Measurements from ENCODE around the gene CSMD2. TPM values are rescaled to one million over a fixed set of nuclear protein-coding genes. Genes with fewer than 3 reads are reported as not detected.

Gene CSMD2
- total and polyA plus RNA-seq, 2 of the 4 experiments (the other 2 are of a cell fraction), result under 0.01 to 0.36 TPM

DNA sequence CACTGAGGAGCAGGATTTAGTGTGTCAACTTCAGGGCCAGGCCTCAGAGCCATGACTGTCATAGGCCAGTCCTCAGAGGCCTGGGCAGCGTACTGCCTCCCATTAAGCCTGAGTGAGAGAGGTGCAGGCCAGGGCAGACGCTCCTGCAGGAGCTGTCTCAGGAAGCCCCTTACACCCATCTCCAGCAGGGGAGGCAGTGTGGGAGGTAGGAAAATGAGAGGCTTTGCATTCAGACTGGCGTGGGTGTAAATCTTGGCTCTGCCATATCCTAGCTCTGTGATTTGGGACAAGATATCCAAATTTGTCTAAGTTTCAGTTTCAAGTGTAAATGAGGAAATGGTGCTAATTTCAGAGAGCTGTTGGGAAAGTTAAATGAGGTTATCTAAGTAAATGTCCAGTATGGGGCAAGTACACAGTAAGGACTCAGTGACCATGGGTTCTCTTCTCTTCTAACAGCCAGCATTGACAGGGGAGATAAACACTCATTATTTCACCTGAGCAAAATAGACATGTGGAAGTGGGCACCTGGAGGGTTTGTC lies 508.5 kb downstream of the CSMD2 start:
- Histone ChIP-seq H2BK15ac (ENCODE audit: low read depth, low read length) (no peak overlapping the region), H3K36me3 (ENCODE audit: control insufficient read depth, insufficient read depth, low read length) (no peaks in the 10 kb centered on the region), H3K14ac (replicated peaks; ENCODE audit: low read depth, low read length) (no peak overlapping the region), H2BK20ac (ENCODE audit: low read depth, low read length) (no peak overlapping the region), H2BK120ac (ENCODE audit: low read depth, low read length) (no peak overlapping the region), H4K8ac (ENCODE audit: low read depth in 2 of 2, low read length in 2 of 2) (no peak overlapping the region), H3K9me1 (ENCODE audit: insufficient read depth, low read length) (no peaks in the 10 kb centered on the region), H2AK5ac (ENCODE audit: low read depth, low read length) (no peak overlapping the region), H3K4ac (ENCODE audit: low read depth, low read length) (no peak overlapping the region), H3K27me3 (ENCODE audit: control insufficient read depth, insufficient read depth, low read length) (no peaks in the 10 kb centered on the region), H2BK5ac (ENCODE audit: low read depth, low read length, poor library complexity, severe bottlenecking) (no peak overlapping the region), H2AK9ac (replicated peaks; ENCODE audit: low read depth, low read length, poor library complexity) (no peak overlapping the region), H3K56ac (ENCODE audit: extremely low read depth, insufficient read depth, low read length) (no peak overlapping the region), H3K9ac (ENCODE audit: low read depth, low read length) (no peak overlapping the region), H3K9me3 (ENCODE audit: control insufficient read depth, insufficient read depth, low read length) (no peaks in the 10 kb centered on the region; the same call in 1 of the 2 replicates), H2AFZ (replicated peaks; ENCODE audit: low read length, poor library complexity) (no peak overlapping the region), H3K4me1 (ENCODE audit: control insufficient read depth, insufficient read depth, low read length) (no peaks in the 10 kb centered on the region), H3K4me2 (ENCODE audit: low read depth, low read length) (no peak overlapping the region), H3K79me1 (ENCODE audit: low read depth in 1 of 2, low read length in 2 of 2) (no peaks in the 10 kb centered on the region), H3K18ac (ENCODE audit: low read depth, low read length) (no peak overlapping the region), H3K27ac (ENCODE audit: insufficient read depth, low read length) (no peak overlapping the region), H4K91ac (ENCODE audit: insufficient read depth, low read depth, low read length) (no peak overlapping the region), H3K23ac (ENCODE audit: low read depth, low read length) (no peak overlapping the region), H3K4me3 (ENCODE audit: insufficient read depth, low read depth, low read length) (no peak overlapping the region), H4K20me1 (ENCODE audit: insufficient read depth, low read length) (no peaks in the 10 kb centered on the region), H4K5ac (ENCODE audit: low read depth, low read length) (no peak overlapping the region)
- dilution Hi-C loops (cut with HindIII; ENCODE audit: low sequenced_read_pairs, unreplicated experiment) (no loop called here), in situ Hi-C loops (cut with MboI; ENCODE audit: low sequenced_read_pairs) (no loop called here), intact Hi-C loops (cut with micrococcal nuclease) (no loop called here)
- WGBS, 2 experiments (ENCODE audit: extremely low coverage in 2 of 2, insufficient read length in 1 of 2), result 29% methylated on average over 1 of the region's 3 CpGs; no CpG with 5 or more reads in 1 of the 2 experiments
- CTCF ChIA-PET, result interaction anchor here (0.7 kb wide), 1 partner anchor 23 kb away, joined by 3 read pairs; no protein-coding TSS in a partner anchor
- BruUV-seq (replicated peaks), result no TSS peak
- ATAC-seq (ENCODE audit: low read depth), result no peak
- POLR2A ChIA-PET (ENCODE audit: unreplicated experiment), result no interaction called here
- no peak for DNase-seq
- TF ChIP-seq, protein P1, sequence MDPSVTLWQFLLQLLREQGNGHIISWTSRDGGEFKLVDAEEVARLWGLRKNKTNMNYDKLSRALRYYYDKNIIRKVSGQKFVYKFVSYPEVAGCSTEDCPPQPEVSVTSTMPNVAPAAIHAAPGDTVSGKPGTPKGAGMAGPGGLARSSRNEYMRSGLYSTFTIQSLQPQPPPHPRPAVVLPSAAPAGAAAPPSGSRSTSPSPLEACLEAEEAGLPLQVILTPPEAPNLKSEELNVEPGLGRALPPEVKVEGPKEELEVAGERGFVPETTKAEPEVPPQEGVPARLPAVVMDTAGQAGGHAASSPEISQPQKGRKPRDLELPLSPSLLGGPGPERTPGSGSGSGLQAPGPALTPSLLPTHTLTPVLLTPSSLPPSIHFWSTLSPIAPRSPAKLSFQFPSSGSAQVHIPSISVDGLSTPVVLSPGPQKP (IDR thresholded peaks at IDR 0.05; ENCODE audit: borderline replicate concordance, low read depth, low read length), result no peak
- TF ChIP-seq MAFK (IDR thresholded peaks at IDR 0.05; ENCODE audit: low read depth, low read length), result no peak
- TF ChIP-seq POLR2A (IDR thresholded peaks at IDR 0.05; ENCODE audit: low read depth, low read length), result no peak
- TF ChIP-seq RFX5 (IDR thresholded peaks at IDR 0.05; ENCODE audit: low read depth, low read length), result no peak
- TF ChIP-seq RAD21 (IDR thresholded peaks at IDR 0.05; ENCODE audit: low read length), result no peak
- TF ChIP-seq SMC3 (IDR thresholded peaks at IDR 0.05; ENCODE audit: low read depth, low read length), result no peak
- no peak for TF ChIP-seq MAZ (IDR thresholded peaks at IDR 0.05; ENCODE audit: borderline replicate concordance, low read depth, low read length)
- TF ChIP-seq, protein P2, sequence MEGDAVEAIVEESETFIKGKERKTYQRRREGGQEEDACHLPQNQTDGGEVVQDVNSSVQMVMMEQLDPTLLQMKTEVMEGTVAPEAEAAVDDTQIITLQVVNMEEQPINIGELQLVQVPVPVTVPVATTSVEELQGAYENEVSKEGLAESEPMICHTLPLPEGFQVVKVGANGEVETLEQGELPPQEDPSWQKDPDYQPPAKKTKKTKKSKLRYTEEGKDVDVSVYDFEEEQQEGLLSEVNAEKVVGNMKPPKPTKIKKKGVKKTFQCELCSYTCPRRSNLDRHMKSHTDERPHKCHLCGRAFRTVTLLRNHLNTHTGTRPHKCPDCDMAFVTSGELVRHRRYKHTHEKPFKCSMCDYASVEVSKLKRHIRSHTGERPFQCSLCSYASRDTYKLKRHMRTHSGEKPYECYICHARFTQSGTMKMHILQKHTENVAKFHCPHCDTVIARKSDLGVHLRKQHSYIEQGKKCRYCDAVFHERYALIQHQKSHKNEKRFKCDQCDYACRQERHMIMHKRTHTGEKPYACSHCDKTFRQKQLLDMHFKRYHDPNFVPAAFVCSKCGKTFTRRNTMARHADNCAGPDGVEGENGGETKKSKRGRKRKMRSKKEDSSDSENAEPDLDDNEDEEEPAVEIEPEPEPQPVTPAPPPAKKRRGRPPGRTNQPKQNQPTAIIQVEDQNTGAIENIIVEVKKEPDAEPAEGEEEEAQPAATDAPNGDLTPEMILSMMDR (conservative IDR thresholded peaks at IDR 0.05; ENCODE audit: low read depth, low read length), result no peak
- TF ChIP-seq NFE2L2 (IDR thresholded peaks at IDR 0.05; ENCODE audit: low read depth, low read length), result no peak
- no peak for TF ChIP-seq CHD1 (IDR thresholded peaks at IDR 0.05; ENCODE audit: low read depth, low read length)
- no peak for TF ChIP-seq FOS (IDR thresholded peaks at IDR 0.05; ENCODE audit: low read depth, low read length)
- TF ChIP-seq RCOR1 (IDR thresholded peaks at IDR 0.05; ENCODE audit: insufficient replicate concordance, low read length), result no peak
